Choroid plexus epithelial cell (primary cell): Measurements from ENCODE around the gene PLA2G2F.

Experiments
- DNase-seq: peaks from one replicate; pipeline ENCODE4 v3.0.0-alpha.2; 2010; ENCODE audit warnings: low read depth
- H3K4me3 ChIP-seq: 2 replicates; pipeline ENCODE4 v1.5.1; 2011; ENCODE audit warnings: low read depth, mild to moderate bottlenecking, control low read depth, low read length, moderate library complexity
- CTCF ChIP-seq: conservative IDR thresholded peaks from 2 replicates; pipeline ENCODE4 v1.5.1; 2011; ENCODE audit warnings: low read depth, mild to moderate bottlenecking, control low read depth, inconsistent platforms, low read length, moderate library complexity

Gene PLA2G2F

DNA sequence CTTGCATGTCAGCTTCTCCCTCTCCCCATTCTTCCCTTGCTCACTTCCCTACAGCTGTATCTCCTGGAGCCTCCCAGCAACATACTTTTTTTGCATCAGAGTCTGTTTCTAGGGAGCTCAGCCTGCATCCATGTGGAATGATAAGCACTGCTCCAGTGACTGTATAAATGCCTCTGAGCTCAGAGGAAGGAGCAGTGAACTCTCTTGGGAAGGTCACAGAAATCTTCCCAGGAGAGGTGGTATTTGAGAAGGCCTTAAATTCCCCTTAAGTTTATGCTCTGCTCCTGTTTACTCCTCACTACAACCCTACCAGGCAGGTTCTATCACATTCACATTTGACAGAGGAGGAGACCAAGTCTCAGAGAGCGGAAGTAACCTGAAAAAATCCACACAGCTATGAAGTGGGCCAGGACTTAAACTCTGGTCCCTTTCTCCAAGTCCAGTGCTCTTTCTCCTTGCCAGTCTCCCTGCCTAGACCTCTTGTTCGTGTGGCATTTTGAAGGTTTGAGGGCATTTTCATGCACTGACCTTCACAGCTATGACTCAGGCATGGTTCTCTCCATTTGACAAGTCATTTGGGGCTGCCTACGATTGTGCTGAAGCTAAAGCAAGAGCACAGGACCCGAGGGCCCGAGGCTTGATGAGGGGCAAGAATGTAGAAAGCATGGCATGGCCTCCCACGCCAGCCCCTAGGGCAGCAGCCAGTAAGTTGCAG lies 41.2 kb downstream of the PLA2G2F start:
- H3K4me3 ChIP-seq, result no peak overlapping the region
- no peak for TF ChIP-seq CTCF
- no peak for DNase-seq

GRCh38 chr1:20180844-20181207 lies 41.7 kb downstream of the PLA2G2F start:
- no peak for TF ChIP-seq CTCF
- DNase-seq, result no peak
- H3K4me3 ChIP-seq, result no peak overlapping the region

GRCh38 chr1:20182415-20182814 lies 43.3 kb downstream of the PLA2G2F start:
- no peak for DNase-seq
- no peak overlapping the region for H3K4me3 ChIP-seq

DNA sequence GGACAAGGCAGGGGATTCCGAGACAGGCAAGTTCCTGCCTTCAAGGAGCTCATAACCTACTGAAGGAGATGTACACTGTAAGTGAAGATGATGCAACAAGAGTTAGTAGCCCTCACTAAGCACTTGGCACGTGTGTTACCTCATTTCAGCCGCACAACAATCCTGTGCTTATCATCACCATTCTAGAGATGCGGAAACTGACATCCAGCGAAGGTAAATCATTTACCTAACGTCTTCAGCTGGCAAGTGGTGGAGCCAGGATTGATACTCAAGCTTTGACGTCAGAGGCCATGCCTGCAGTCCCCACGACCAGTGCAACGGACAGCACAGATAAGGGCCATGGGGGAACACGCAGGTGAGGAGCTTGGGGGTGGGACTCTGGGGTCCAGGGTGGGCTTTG lies 43.9 kb downstream of the PLA2G2F start:
- H3K4me3 ChIP-seq, result no peak overlapping the region
- TF ChIP-seq CTCF, result no peak
- DNase-seq, result no peak

More at GRCh38 chr1:20182415-20182814, 43.3 kb downstream of the PLA2G2F start:
- TF ChIP-seq CTCF, result no peak

DNA sequence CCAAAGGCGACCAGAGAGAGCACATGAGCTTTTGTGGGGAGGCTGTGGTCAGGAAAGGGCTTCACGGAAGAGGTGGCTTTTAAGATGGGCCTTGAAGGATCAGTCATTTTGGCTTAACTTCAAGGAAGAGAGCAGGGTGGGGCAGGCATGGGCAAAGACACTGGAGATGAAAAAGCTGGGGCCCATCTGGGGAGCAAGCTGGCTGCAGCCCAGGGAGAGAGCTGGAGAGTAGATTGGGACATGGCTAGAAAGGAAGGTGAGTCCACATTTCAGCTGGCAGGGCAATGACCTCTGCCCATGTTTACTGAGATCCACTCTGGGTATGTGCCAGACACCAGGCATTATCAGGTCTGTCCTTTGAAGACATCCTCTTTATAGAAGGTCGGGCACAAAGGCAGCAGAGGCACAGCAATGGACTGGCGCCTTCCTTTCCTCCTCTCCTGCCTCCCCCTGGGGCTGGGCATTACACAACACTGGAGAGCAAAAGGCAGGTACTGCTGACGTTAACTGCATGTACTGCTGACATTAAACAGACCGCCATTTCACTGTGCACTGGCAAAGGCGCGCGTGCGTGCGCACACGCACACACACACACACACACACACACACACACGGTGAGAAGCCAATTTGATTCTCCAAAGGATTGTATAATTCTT lies 44.6 kb downstream of the PLA2G2F start:
- no peak overlapping the region for H3K4me3 ChIP-seq
- no peak for DNase-seq
- no peak for TF ChIP-seq CTCF

DNA sequence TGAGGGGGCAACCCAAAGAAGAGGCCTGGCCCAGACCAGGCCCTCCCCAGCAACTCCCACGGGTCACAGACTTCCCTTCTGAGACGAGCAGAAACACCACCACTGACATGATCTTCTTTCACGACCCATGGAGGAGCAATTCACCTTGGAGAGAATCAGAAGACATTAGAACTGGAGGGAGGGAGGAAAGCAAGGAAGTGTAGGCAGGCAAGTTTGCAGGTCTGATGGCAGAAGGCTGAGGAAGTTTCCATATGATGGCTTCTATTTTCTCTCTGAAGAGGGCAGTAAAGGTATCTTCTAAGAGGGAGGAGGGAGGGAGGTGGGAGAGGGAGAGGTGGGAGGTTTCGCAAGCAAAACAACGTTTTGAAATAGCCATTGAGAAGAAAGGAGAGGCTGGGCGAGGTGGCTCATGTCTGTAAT lies 45.4 kb downstream of the PLA2G2F start:
- DNase-seq, result peak; percentile 4
- no peak overlapping the region for H3K4me3 ChIP-seq

More for the DNA sequence above, 45.4 kb downstream of the PLA2G2F start:
- TF ChIP-seq CTCF, result no peak
